Stimulated activated CD8-positive, alpha-beta memory T cell treated with anti-CD3 and anti-CD28 coated beads, Interleukin-15, amount 100 ng/mL, for 48 hours (primary cell): ENCODE measurements around the gene RADX.

Experiments
- DNase-seq, 2 donors: peaks; one replicate each; pipeline ENCODE4 v3.0.0-alpha.2; 2020; ENCODE audit warnings: low read depth in 2 of 2

RADX gene

DNA sequence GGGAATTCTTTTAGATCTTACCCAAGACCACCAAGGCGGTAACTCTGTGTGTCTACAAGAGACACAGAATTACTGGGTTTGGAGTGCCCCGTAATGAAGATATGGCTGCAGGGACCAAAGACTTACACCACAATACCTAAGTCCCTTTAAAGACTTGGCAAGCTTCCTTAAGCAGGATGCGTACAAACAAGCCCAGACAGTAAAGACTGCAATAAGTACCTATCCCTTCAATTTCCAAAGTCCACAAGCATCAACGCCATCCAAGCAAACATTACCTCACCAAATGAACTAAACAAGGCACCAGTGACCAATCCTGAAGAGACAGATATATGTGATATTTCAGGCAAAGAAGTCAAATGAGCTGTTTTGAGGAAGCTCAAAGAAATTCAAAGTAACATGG, 72.4 kb downstream of the RADX start:
- no peak for DNase-seq

- DNase-seq, result no peak
Measured at GRCh38 chrX:106692425-106693065, 80.8 kb downstream of the RADX start.

DNA sequence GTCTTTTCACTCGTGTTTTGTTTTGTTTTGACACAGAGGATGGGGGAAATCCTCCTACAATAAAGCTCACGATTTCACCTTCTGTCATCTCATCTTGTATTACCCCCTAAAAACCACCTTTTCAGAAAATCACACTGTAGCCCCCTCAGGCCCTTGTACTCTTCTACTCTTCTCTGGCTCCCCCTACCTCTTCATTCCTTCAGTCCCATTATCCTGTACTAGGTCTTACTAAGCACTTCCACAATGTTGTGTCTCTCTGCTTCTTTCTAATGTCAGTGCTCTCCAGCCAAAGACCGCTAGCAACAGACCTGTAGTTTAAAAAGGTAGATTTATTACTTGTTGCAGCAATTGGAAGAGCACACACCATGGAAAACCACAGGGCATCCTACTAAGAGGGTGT, 84.7 kb downstream of the RADX start:
- no peak for DNase-seq

DNA sequence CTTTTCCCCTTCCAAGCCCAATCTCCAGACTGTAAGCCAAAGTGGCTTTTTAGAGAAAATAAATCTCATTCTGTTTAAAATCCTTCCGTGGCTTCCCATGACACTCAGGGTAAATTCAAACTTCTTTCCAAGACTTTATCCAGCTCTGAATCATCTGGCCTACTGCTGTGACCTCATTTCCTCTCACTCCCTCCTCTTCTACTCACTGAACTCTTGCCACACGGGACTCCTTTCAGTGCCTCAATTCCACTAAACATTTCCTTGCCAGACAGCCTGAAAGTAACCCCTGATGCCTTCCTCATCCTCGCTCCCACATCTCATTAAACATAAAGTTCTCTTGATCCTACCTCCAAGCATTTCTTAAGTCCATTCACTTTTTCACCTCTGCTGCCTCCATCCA, 86.9 kb downstream of the RADX start:
- DNase-seq, result no peak

DNA sequence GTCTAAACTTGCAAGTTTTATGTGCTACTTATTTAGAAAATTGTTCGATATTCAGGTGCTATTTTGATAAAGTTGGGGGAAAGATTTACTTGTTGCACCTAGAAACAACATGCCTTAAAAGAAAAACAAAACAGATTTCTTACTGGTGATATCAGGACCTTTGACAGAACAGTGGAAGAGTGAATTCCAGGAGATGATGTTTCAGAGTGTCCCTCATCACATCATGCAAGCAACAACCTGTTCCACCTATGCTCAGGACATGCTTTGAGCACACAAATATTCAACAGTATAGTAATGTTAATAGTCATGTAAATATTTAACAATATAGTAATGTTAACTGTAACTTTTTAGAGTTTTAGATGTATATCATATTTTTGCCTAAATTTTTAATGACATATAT, 90.9 kb downstream of the RADX start:
- no peak for DNase-seq

GRCh38 chrX:106706466-106706865, 94.7 kb downstream of the RADX start:
- DNase-seq, result no peak

DNA sequence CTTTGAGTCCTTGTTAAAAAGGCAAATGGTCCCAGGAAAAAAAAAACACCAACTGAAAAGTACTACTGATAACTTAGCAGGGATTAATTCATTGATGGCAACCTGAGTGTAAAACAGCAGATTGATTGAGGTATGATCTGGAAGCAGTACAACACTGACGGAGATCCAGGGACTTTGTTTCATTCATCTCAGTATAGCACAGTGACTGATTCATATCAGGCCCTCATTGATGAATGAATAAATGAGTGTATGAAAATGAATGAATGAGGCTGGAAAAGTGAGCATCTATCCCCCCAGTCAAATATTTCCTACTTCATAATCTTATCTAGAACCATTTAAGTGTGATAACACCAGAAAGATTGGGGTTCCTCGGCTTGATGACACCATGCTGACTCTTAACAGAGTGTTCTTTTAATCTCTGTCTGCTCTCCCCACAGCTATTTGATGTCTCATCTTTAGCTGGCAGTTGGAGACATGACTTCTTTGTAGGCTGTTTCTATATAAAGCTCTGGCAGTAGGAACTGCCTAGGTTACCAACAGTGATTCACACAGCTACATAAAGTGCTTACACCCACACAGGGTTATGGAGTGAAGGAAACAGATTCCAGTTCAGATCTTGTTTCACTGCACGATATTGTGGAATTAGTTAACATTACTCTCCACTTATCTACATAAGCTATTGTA, 96.1 kb downstream of the RADX start:
- DNase-seq, result no peak

DNA sequence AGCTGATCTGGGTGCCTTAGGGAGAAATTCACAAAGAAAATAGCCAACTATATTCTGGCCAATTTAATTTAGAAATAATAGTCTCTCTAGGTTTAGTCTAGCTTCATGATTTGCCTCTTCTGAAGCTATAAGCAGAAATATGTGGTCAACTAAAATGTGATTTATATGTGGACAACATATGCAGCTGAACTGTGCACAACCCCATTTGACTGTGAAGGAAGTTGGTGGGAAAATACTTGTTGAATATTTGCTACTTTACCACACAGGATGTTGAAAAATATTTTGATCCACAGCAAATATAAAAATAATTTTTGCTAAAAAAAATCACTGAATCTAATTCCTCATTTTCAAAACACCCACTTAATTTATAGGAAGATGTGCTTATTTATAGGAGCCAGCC, 99.0 kb downstream of the RADX start:
- no peak for DNase-seq

DNA sequence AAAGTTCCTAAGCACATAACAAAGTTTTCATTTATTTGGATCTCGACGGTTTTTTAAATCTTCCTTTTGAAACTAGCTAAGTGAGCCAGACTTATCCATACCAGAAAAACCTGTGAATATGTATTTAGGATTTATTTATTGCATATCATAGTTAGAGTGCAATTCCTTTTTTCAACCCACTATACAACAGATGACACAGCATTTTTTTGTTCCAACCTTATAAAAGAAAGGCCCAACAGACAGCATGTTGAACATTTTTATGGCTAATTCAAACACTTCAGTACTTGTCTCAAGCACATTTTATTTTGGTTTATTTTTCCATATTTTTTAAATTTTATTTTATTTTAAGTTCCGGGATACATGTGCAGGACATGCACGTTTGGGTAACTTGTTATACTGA, 99.6 kb downstream of the RADX start:
- DNase-seq, result no peak

DNA sequence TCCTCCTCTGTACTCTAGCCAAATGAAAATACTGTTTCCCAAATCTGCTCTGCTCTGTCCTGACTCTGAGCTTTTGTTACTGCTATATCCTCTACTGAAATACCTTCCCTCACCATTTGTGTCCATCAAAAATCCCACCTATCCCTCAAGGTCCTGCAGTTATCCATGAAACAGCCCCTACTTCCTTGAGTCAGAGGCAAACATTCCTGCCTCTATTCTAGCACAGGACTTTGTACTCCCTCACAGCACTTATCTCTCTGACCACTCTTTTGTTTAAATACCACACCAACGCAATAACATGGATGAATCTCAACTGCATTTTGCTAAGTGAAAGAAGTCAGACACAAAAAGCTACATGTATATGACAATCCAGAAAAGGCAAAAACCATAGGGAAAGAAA, 104.2 kb downstream of the RADX start:
- DNase-seq, result no peak

DNA sequence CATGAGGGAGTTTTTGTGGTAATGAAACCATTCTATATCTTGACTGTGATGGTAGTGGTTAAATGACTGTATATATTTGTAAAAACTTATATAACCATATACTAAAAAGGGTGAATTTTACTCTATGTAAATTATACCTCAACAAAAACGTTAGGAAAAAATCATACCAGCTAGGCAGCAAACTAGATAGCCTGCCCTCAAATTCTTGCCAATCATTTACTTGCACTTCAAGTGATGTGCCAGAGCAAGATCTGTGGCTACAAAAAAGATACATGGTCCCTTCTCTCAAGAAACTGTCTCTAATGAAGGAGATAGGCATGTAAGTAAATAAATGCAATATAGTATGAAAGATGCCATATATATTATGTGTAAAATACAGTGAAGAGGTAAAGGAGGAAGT, 104.7 kb downstream of the RADX start:
- no peak for DNase-seq

DNA sequence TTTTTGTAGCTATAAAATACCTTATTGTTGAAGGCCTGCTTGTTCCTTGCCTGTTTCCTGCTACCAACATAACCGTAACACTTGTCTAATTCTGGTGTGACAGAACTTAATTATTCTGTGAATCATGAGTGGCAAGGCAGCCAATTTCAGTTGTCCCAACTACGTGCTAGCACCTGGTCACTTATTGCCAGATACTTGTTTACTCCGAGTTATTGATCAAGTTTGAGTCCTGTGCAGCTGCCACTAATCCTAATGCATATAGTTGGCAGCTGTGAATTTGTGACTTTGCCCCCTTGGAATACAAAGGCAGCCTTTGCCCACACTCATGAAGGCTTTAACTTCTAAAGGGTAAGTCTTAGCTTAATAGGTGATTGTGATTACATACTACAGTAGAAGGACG, 106.9 kb downstream of the RADX start:
- no peak for DNase-seq

DNA sequence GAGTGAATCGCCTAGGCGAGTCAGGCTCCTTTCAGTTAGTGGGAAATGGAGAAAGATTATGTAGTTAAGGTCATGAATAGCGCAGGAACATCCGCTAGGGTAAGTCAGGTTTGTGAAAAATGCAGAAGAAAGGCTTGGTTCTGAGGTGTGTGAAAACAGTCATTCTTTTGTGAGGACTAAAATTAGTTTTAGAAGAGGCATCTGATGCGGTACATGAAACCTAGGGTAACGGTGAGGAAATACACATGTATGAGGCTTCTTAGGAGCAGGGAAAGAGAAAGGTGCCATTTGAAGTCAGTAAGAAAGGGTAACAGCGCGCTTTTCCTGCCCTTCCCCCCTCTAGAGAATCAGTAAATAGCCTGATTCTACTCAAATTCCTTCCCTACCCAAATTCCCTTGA, 114.2 kb downstream of the RADX start:
- DNase-seq, result no peak

DNA sequence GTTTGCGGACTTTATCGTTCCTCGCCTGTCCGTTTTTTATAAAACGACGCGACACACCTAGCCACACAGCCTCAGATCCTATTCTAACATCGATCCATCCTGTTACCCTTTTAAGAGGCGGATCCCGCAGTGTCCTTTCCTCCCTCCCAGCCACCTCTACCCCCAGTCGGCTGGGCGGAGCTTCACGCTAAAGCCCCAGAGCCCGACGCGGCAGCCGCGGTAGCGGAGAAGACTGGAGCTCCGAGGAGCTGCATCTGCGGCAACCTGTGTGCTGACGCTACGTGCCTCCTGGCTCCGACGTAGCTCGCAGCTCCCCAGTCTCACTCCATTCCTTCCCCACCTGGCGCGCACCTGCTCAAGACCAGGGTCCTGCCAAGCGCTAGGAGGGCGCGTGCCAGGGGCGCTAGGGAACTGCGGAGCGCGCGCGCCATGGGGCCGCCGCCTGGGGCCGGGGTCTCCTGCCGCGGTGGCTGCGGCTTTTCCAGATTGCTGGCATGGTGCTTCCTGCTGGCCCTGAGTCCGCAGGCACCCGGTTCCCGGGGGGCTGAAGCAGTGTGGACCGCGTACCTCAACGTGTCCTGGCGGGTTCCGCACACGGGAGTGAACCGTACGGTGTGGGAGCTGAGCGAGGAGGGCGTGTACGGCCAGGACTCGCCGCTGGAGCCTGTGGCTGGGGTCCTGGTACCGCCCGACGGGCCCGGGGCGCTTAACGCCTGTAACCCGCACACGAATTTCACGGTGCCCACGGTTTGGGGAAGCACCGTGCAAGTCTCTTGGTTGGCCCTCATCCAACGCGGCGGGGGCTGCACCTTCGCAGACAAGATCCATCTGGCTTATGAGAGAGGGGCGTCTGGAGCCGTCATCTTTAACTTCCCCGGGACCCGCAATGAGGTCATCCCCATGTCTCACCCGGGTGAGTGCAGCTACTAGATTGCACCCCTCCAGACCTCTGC, 115.0 kb downstream of the RADX start, which contains the start of gene RNF128:
Gene RNF128 (plus strand): TSS at position 217 of the 953 bp plus-strand sequence. CDS start 213 bp downstream, at position 430.
- no peak for DNase-seq

- DNase-seq, result no peak
Measured at GRCh38 chrX:106728337-106728736, 116.6 kb downstream of the RADX start.
